ENCODE data around the gene TNNI2. TPM values are rescaled to one million over a fixed set of nuclear protein-coding genes. Genes with fewer than 3 reads are reported as not detected.
A peak's percentile ranks its signal among the peaks of the same experiment; 100 is the strongest.

Gene TNNI2
- total RNA-seq, 1 experiment from 2014 or later, result not detected

- no peak overlapping the region for H2BK20ac ChIP-seq (ENCODE audit: low read depth, low read length, poor library complexity, severe bottlenecking)
- peaks cover 21% of the 10 kb centered on the region for H3K27me3 Mint-ChIP-seq (ENCODE audit: low read depth)
- no peak overlapping the region for H3K4me2 ChIP-seq (ENCODE audit: insufficient read depth, insufficient read length, low read length)
- no peak overlapping the region for H3K56ac ChIP-seq (ENCODE audit: insufficient read length, low read depth, low read length)
- peak overlapping the region in 1 of 3 experiments; percentile 70; a peak in 2 of 7 replicates for H3K27ac Mint-ChIP-seq
- no peak overlapping the region for H2BK120ac ChIP-seq (ENCODE audit: low read depth, low read length, poor library complexity, severe bottlenecking)
- H3T11ph ChIP-seq (ENCODE audit: low read length), result no peak overlapping the region
- H3K27me3 ChIP-seq (ENCODE audit: insufficient read depth, low read length), result no peaks in the 10 kb centered on the region
- no peak overlapping the region for H3K23ac ChIP-seq (ENCODE audit: insufficient read length, low read depth, low read length)
- no peak overlapping the region for H3K14ac ChIP-seq (ENCODE audit: insufficient read depth, low read length)
- H3K79me1 ChIP-seq (ENCODE audit: insufficient read depth, low read depth, low read length, poor library complexity, severe bottlenecking), result no peaks in the 10 kb centered on the region
- no CpG with 5 or more reads among the region's 6 CpGs for WGBS (ENCODE audit: extremely low coverage, insufficient read length, low lambda C conversion rate)
- no peak for DNase-seq
- no peaks in the 10 kb centered on the region for H3K4me1 ChIP-seq (ENCODE audit: insufficient read depth, low read length)
- H3K9me3 Mint-ChIP-seq, result no peaks in the 10 kb centered on the region; a peak in 1 of 5 replicates
- no peak overlapping the region for H3K9ac ChIP-seq (ENCODE audit: extremely low read depth, insufficient read length, low read length)
- no peak overlapping the region for H4K8ac ChIP-seq (replicated peaks; ENCODE audit: insufficient read length, low read depth, low read length)
- TF ChIP-seq, protein P1, sequence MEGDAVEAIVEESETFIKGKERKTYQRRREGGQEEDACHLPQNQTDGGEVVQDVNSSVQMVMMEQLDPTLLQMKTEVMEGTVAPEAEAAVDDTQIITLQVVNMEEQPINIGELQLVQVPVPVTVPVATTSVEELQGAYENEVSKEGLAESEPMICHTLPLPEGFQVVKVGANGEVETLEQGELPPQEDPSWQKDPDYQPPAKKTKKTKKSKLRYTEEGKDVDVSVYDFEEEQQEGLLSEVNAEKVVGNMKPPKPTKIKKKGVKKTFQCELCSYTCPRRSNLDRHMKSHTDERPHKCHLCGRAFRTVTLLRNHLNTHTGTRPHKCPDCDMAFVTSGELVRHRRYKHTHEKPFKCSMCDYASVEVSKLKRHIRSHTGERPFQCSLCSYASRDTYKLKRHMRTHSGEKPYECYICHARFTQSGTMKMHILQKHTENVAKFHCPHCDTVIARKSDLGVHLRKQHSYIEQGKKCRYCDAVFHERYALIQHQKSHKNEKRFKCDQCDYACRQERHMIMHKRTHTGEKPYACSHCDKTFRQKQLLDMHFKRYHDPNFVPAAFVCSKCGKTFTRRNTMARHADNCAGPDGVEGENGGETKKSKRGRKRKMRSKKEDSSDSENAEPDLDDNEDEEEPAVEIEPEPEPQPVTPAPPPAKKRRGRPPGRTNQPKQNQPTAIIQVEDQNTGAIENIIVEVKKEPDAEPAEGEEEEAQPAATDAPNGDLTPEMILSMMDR (conservative IDR thresholded peaks at IDR 0.05), result no peak
- H2BK5ac ChIP-seq (ENCODE audit: insufficient read length, low read length), result no peak overlapping the region
- no peaks in the 10 kb centered on the region for H3K4me1 Mint-ChIP-seq
- H3K4me3 Mint-ChIP-seq, result no peak overlapping the region
- no peaks in the 10 kb centered on the region for H3K36me3 Mint-ChIP-seq (ENCODE audit: insufficient read depth in 1 of 3, low read depth in 3 of 3)
- no peaks in the 10 kb centered on the region for H3K79me2 ChIP-seq (ENCODE audit: insufficient read depth, low read length)
- no peaks in the 10 kb centered on the region for H3K9me3 ChIP-seq (ENCODE audit: control insufficient read depth, low read depth, low read length)
- H3K23me2 ChIP-seq (ENCODE audit: insufficient read length, low read depth, low read length, poor library complexity, severe bottlenecking), result no peaks in the 10 kb centered on the region
- H2AK5ac ChIP-seq (ENCODE audit: insufficient read length, low read length), result no peak overlapping the region
- H2BK15ac ChIP-seq (ENCODE audit: low read depth, low read length), result no peak overlapping the region
- H3K4ac ChIP-seq (ENCODE audit: low read depth, low read length), result no peak overlapping the region
- no peaks in the 10 kb centered on the region for H4K20me1 ChIP-seq (ENCODE audit: control insufficient read depth, insufficient read depth, insufficient read length)
- H3K18ac ChIP-seq (ENCODE audit: insufficient read length, low read depth, low read length), result no peak overlapping the region
- no peak overlapping the region for H2BK12ac ChIP-seq (ENCODE audit: insufficient read length, low read depth, low read length)
- no peak overlapping the region for H4K91ac ChIP-seq (ENCODE audit: insufficient read length, low read depth, low read length)
- no peak overlapping the region for H4K5ac ChIP-seq (ENCODE audit: insufficient read length, low read depth, low read length)
- no peak overlapping the region for H3K27ac ChIP-seq (ENCODE audit: insufficient read length, low read depth, low read length)
- no peak overlapping the region for H2AFZ ChIP-seq (ENCODE audit: low read length)
These were observed 50.0 kb downstream of the TNNI2 start for GRCh38 chr11:1888811-1889210.

Measured in H9 (cell line).